Ishikawa (cell line): ENCODE data around the gene MIR17HG.

Source experiments
- CREB1 ChIP-seq: IDR thresholded peaks from 2 replicates; pipeline ENCODE4 v1.6.1; 2012; ENCODE audit warnings: low read depth
- MAX ChIP-seq: IDR thresholded peaks from 2 replicates; pipeline ENCODE4 v1.6.1; 2012
- RAD21 ChIP-seq: IDR thresholded peaks from 2 replicates; pipeline ENCODE4 v1.6.1; 2012; ENCODE audit warnings: low read depth
- TAF1 ChIP-seq: IDR thresholded peaks from 2 replicates; pipeline ENCODE4 v1.6.1; 2012; ENCODE audit warnings: low read depth, mild to moderate bottlenecking
- TCF12 ChIP-seq: IDR thresholded peaks from 2 replicates; pipeline ENCODE4 v1.6.1; 2012; ENCODE audit warnings: low read depth
- TEAD4 ChIP-seq: IDR thresholded peaks from 2 replicates; pipeline ENCODE4 v1.6.1; 2012
- YY1 ChIP-seq: IDR thresholded peaks from 2 replicates; pipeline ENCODE4 v1.6.1; 2012; ENCODE audit warnings: low read depth
- ZBTB7A ChIP-seq: IDR thresholded peaks from 2 replicates; pipeline ENCODE4 v1.6.1; 2012; ENCODE audit warnings: low read depth

GRCh38 chr13:91353494-91353893 lies 6.0 kb downstream of the MIR17HG start:
- no peak for TF ChIP-seq MAX
- no peak for TF ChIP-seq TEAD4
- no peak for TF ChIP-seq CREB1
- no peak for TF ChIP-seq ZBTB7A
- no peak for TF ChIP-seq YY1
- no peak for TF ChIP-seq TCF12
- TF ChIP-seq RAD21, result no peak
- no peak for TF ChIP-seq TAF1
